ENCODE results near the gene GNAI3.

DNA sequence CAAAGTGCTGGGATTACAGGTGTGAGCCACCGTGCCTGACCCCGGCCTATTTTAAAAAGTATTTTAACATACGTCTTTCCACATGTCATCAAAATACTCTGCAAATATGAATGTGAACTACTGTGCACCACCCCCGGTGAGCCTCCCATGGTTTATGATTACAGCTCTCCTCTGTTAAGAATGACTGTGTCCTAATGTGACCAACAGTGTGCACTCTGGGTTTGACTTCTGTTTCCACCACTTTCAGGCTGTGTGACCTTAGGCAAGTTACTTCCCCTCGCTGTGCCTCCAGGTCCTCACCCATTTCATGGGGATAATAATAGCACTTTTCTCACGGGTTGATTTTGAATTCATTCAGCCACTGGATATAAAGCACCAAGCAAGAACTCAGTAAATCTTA, 85.9 kb downstream of the GNAI3 start:
- TF ChIP-seq, protein P1, sequence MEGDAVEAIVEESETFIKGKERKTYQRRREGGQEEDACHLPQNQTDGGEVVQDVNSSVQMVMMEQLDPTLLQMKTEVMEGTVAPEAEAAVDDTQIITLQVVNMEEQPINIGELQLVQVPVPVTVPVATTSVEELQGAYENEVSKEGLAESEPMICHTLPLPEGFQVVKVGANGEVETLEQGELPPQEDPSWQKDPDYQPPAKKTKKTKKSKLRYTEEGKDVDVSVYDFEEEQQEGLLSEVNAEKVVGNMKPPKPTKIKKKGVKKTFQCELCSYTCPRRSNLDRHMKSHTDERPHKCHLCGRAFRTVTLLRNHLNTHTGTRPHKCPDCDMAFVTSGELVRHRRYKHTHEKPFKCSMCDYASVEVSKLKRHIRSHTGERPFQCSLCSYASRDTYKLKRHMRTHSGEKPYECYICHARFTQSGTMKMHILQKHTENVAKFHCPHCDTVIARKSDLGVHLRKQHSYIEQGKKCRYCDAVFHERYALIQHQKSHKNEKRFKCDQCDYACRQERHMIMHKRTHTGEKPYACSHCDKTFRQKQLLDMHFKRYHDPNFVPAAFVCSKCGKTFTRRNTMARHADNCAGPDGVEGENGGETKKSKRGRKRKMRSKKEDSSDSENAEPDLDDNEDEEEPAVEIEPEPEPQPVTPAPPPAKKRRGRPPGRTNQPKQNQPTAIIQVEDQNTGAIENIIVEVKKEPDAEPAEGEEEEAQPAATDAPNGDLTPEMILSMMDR (optimal IDR thresholded peaks at IDR 0.05 in 1 of 3, IDR thresholded peaks at IDR 0.05 in 1 of 3, conservative IDR thresholded peaks at IDR 0.05 in 1 of 3; ENCODE audit: extremely low read depth in 1 of 3, insufficient read depth in 2 of 3, low read length in 3 of 3) = no peak
- TF ChIP-seq EZH2 (IDR thresholded peaks at IDR 0.05; ENCODE audit: low read length) = no peak
